ENCODE data around the gene RAP1A.
"Not testable (repeated sequence)": the region's sequence is repeated elsewhere in the genome, so short reads cannot be mapped to it uniquely, and the experiment has no call there.

Gene RAP1A

GRCh38 chr1:111604931-111605330, 14.7 kb upstream of the RAP1A start:
- in situ Hi-C loops (cut with HindIII; ENCODE audit: low pct_ligation_motif_present, low sequenced_read_pairs), result no loop called here
- no peak for TF ChIP-seq CTCF (IDR thresholded peaks at IDR 0.05; ENCODE audit: low read depth, low read length, missing control alignments)
- no peaks in the 10 kb centered on the region for H3K36me3 ChIP-seq (replicated peaks)
- no peak for DNase-seq
- H3K27me3 ChIP-seq (replicated peaks), result no peaks in the 10 kb centered on the region
- H3K27ac ChIP-seq, result no peak overlapping the region
- H3K4me3 ChIP-seq (ENCODE audit: low read depth, low read length), result no peak overlapping the region

GRCh38 chr1:111605576-111605975, 14.0 kb upstream of the RAP1A start:
- no peak overlapping the region for H3K27ac ChIP-seq
- no peak for TF ChIP-seq CTCF (IDR thresholded peaks at IDR 0.05; ENCODE audit: low read depth, low read length, missing control alignments)
- in situ Hi-C loops (cut with HindIII; ENCODE audit: low pct_ligation_motif_present, low sequenced_read_pairs), result no loop called here
- no peaks in the 10 kb centered on the region for H3K36me3 ChIP-seq (replicated peaks)
- H3K27me3 ChIP-seq (replicated peaks), result no peaks in the 10 kb centered on the region
- no peak overlapping the region for H3K4me3 ChIP-seq (ENCODE audit: low read depth, low read length)
- no peak for DNase-seq

- H3K27ac ChIP-seq; H3K36me3 ChIP-seq (replicated peaks); in situ Hi-C loops (cut with HindIII; ENCODE audit: low pct_ligation_motif_present, low sequenced_read_pairs): not testable (repeated sequence)
These were observed 13.0 kb upstream of the RAP1A start for GRCh38 chr1:111606457-111607215.

DNA sequence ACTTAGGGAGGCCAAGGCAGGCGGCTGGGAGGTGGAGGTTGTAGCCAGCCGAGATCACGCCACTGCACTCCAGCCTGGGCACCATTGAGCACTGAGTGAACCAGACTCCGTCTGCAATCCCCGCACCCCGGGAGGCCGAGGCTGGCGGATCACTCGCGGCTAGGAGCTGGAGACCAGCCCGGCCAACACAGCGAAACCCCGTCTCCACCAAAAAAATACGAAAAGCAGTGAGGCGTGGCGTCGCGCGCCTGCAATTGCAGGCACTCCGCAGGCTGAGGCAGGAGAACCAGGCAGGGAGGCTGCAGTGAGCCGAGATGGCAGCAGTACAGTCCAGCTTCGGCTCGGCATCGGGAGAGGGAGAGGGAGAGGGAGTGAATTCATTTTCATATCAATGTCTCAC, 11.1 kb upstream of the RAP1A start:
- H3K36me3 ChIP-seq (replicated peaks); H3K27ac ChIP-seq; H3K27me3 ChIP-seq (replicated peaks); in situ Hi-C loops (cut with HindIII; ENCODE audit: low pct_ligation_motif_present, low sequenced_read_pairs); H3K4me3 ChIP-seq (ENCODE audit: low read depth, low read length); DNase-seq: not testable (repeated sequence)

More at GRCh38 chr1:111606457-111607215, 13.0 kb upstream of the RAP1A start:
- DNase-seq; H3K27me3 ChIP-seq (replicated peaks); H3K4me3 ChIP-seq (ENCODE audit: low read depth, low read length): not testable (repeated sequence)

DNA sequence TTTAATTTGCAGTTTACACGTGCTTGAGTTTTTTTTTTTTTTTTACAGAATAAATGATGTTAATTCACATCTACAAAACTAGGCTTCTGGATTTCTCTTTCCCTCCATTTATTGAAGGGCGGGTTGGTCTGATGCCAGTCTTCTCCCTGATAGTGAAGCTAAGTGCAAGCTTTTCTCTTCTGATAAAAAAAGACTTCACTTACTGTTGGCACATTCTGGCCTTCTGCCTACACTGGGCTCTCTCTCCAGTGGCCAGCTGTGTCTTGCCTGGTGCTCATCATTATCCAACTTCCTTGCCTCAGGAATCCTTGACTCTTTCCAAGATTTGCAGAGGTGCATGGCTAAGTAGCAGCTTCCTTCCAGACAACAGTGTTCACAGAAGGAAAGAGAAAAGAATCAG, 7.6 kb upstream of the RAP1A start:
- H3K27ac ChIP-seq, result no peak overlapping the region

DNA sequence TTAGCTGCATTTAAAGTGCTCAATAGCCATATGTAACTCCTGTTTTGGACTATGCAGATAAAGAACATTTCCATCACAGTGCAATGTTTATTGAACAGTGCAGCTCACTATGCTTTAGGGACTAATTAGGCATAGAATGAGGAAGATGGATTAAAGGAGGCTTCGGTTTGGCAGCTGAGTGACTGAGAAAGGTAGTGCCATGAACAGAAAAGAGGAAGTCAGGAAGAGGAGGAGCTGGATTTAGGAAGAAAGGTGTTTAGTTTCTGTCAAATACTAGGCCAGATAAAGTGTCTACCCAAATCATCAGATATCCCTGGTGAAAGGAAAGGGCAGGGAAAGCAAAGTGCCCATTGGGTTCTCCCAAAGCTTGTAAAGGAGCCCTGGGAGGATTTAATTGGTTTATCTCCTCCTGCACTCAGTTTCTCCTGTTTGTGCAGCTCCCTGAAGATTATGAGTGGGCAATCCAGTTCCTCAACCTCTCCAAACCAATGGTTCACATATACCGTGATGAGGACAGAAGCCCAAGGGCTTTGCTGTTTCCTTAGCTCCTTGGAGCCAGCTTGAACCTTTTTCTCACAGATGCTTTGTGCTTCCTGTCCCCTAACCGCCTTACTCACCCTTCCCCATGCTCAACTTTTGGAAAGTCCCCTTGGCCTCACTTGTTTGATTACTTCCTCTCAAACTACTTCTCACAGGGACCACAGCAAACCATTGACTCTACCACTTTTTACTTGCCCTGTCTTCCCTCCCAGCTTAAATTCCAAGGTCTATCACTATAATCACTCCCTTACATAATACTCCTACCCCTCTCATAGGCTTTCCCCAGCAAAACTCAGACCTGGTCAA, 3.5 kb upstream of the RAP1A start:
- DNase-seq, result no peak
- Histone ChIP-seq H3K36me3 (replicated peaks) (no peaks in the 10 kb centered on the region), H3K27ac (no peak overlapping the region), H3K27me3 (replicated peaks) (no peaks in the 10 kb centered on the region), H3K4me3 (ENCODE audit: low read depth, low read length) (no peak overlapping the region)
- in situ Hi-C loops (cut with HindIII; ENCODE audit: low pct_ligation_motif_present, low sequenced_read_pairs), result no loop called here
- no peak for TF ChIP-seq CTCF (IDR thresholded peaks at IDR 0.05; ENCODE audit: low read depth, low read length, missing control alignments)

More for the DNA sequence above, 7.6 kb upstream of the RAP1A start:
- H3K27me3 ChIP-seq (replicated peaks), result no peaks in the 10 kb centered on the region
- in situ Hi-C loops (cut with HindIII; ENCODE audit: low pct_ligation_motif_present, low sequenced_read_pairs), result no loop called here
- TF ChIP-seq CTCF (IDR thresholded peaks at IDR 0.05; ENCODE audit: low read depth, low read length, missing control alignments), result no peak
- H3K36me3 ChIP-seq (replicated peaks), result no peaks in the 10 kb centered on the region
- DNase-seq, result no peak
- H3K4me3 ChIP-seq (ENCODE audit: low read depth, low read length), result no peak overlapping the region
